Epithelial cell of proximal tubule (primary cell): ENCODE results near the gene CEP164. TPM values are rescaled to one million over a fixed set of nuclear protein-coding genes. Genes with fewer than 3 reads are reported as not detected.
A peak's percentile ranks its signal among the peaks of the same experiment; 100 is the strongest.

Source experiments
- DNase-seq: peaks from one replicate; pipeline ENCODE4 v3.0.0-alpha.2; 2011; ENCODE audit warnings: low read depth
- H3K4me3 ChIP-seq: 2 replicates; pipeline ENCODE4 v1.5.1; 2011; ENCODE audit warnings: low read depth, mild to moderate bottlenecking, low read length
- CTCF ChIP-seq: conservative IDR thresholded peaks from 2 replicates; pipeline ENCODE4 v1.5.1; 2012; ENCODE audit warnings: low read depth, mild to moderate bottlenecking, low read length
- total RNA-seq: library from RNA; depleted of rRNA; stranded (reverse); fragments of >200 nt; gene quantifications from 2 replicates; pipeline ENCODE4 v1.2.3, GENCODE V29; 2015

CEP164 gene
- total RNA-seq, 1 donor from 2014 or later, result 20.2 TPM

GRCh38 chr11:117426297-117426685, 98.6 kb downstream of the CEP164 start:
- TF ChIP-seq CTCF, result peak; percentile 98
- H3K4me3 ChIP-seq, result no peak overlapping the region
- DNase-seq, result peak; percentile 1

GRCh38 chr11:117426941-117427340, 99.3 kb downstream of the CEP164 start:
- H3K4me3 ChIP-seq, result no peak overlapping the region
- no peak for TF ChIP-seq CTCF
- no peak for DNase-seq

- no peak overlapping the region for H3K4me3 ChIP-seq
- no peak for DNase-seq
- TF ChIP-seq CTCF, result no peak
These were observed 99.8 kb downstream of the CEP164 start for GRCh38 chr11:117427356-117427874.

GRCh38 chr11:117428186-117428855, 100.7 kb downstream of the CEP164 start:
- no peak for TF ChIP-seq CTCF
- no peak overlapping the region for H3K4me3 ChIP-seq
- no peak for DNase-seq

GRCh38 chr11:117428856-117429229, 101.2 kb downstream of the CEP164 start:
- no peak for DNase-seq
- no peak overlapping the region for H3K4me3 ChIP-seq
- TF ChIP-seq CTCF, result no peak

GRCh38 chr11:117430293-117430955, 102.8 kb downstream of the CEP164 start:
- TF ChIP-seq CTCF, result no peak
- DNase-seq, result no peak
- H3K4me3 ChIP-seq, result no peak overlapping the region
